Measurements from ENCODE around the gene KSR1.

Gene KSR1

GRCh38 chr17:27618417-27618816 is 162.2 kb downstream of the KSR1 start:
- TF ChIP-seq EZH2phosphoT487 (IDR thresholded peaks at IDR 0.05; ENCODE audit: low read depth) (no peak), CTCF (IDR thresholded peaks at IDR 0.05; ENCODE audit: low read depth, low read length) (no peak)
- no peak overlapping the region for H3K4me2 ChIP-seq (ENCODE audit: low read length)
- H3K4me1 ChIP-seq (ENCODE audit: low read length), result peaks cover 7% of the 10 kb centered on the region
- H3K9me3 ChIP-seq (ENCODE audit: insufficient read depth, low read length), result no peaks in the 10 kb centered on the region
- H3K27me3 ChIP-seq (ENCODE audit: low read depth, low read length), result 0 out of 2 replicates have a peak, but pooled peaks cover 11% of the 10 kb centered on the region
- H4K20me1 ChIP-seq (ENCODE audit: insufficient read depth, low read length), result no peaks in the 10 kb centered on the region
- H3K9ac ChIP-seq (ENCODE audit: low read length), result no peak overlapping the region
- no peak overlapping the region for H3K4me3 ChIP-seq (ENCODE audit: low read length)
- no peak overlapping the region for H3K27ac ChIP-seq (ENCODE audit: low read length)
- no peaks in the 10 kb centered on the region for H3K36me3 ChIP-seq (replicated peaks; ENCODE audit: low read depth, low read length)
- H3K79me2 ChIP-seq (ENCODE audit: low read length), result no peaks in the 10 kb centered on the region
- no peak overlapping the region for H2AFZ ChIP-seq (ENCODE audit: low read depth, low read length)

- Histone ChIP-seq H3K9ac (ENCODE audit: low read length) (no peak overlapping the region), H3K79me2 (ENCODE audit: low read length) (no peaks in the 10 kb centered on the region), H3K36me3 (replicated peaks; ENCODE audit: low read depth, low read length) (no peaks in the 10 kb centered on the region), H4K20me1 (ENCODE audit: insufficient read depth, low read length) (no peaks in the 10 kb centered on the region), H3K4me3 (ENCODE audit: low read length) (no peak overlapping the region), H3K27ac (ENCODE audit: low read length) (no peak overlapping the region), H3K27me3 (ENCODE audit: low read depth, low read length) (0 out of 2 replicates have a peak, but pooled peaks cover 7% of the 10 kb centered on the region), H2AFZ (ENCODE audit: low read depth, low read length) (no peak overlapping the region), H3K4me1 (ENCODE audit: low read length) (peaks cover 7% of the 10 kb centered on the region), H3K4me2 (ENCODE audit: low read length) (no peak overlapping the region), H3K9me3 (ENCODE audit: insufficient read depth, low read length) (no peaks in the 10 kb centered on the region)
- no peak for TF ChIP-seq EZH2phosphoT487 (IDR thresholded peaks at IDR 0.05; ENCODE audit: low read depth)
- TF ChIP-seq CTCF (IDR thresholded peaks at IDR 0.05; ENCODE audit: low read depth, low read length), result no peak
These were observed 164.5 kb downstream of the KSR1 start for GRCh38 chr17:27620721-27621120.

GRCh38 chr17:27621536-27621935 is 165.3 kb downstream of the KSR1 start:
- Histone ChIP-seq H3K27me3 (ENCODE audit: low read depth, low read length) (0 out of 2 replicates have a peak, but pooled peaks cover 7% of the 10 kb centered on the region), H3K27ac (ENCODE audit: low read length) (no peak overlapping the region), H3K4me2 (ENCODE audit: low read length) (no peak overlapping the region), H3K4me3 (ENCODE audit: low read length) (no peak overlapping the region), H3K9me3 (ENCODE audit: insufficient read depth, low read length) (no peaks in the 10 kb centered on the region), H3K36me3 (replicated peaks; ENCODE audit: low read depth, low read length) (no peaks in the 10 kb centered on the region), H3K79me2 (ENCODE audit: low read length) (no peaks in the 10 kb centered on the region), H4K20me1 (ENCODE audit: insufficient read depth, low read length) (no peaks in the 10 kb centered on the region), H3K4me1 (ENCODE audit: low read length) (no peaks in the 10 kb centered on the region), H2AFZ (ENCODE audit: low read depth, low read length) (no peak overlapping the region), H3K9ac (ENCODE audit: low read length) (no peak overlapping the region)
- TF ChIP-seq CTCF (IDR thresholded peaks at IDR 0.05; ENCODE audit: low read depth, low read length) (no peak), EZH2phosphoT487 (IDR thresholded peaks at IDR 0.05; ENCODE audit: low read depth) (no peak)

GRCh38 chr17:27621942-27622559 is 165.8 kb downstream of the KSR1 start:
- Histone ChIP-seq H3K79me2 (ENCODE audit: low read length) (no peaks in the 10 kb centered on the region), H3K36me3 (replicated peaks; ENCODE audit: low read depth, low read length) (no peaks in the 10 kb centered on the region)
- TF ChIP-seq EZH2phosphoT487 (IDR thresholded peaks at IDR 0.05; ENCODE audit: low read depth) (no peak), CTCF (IDR thresholded peaks at IDR 0.05; ENCODE audit: low read depth, low read length) (no peak)

More at GRCh38 chr17:27621942-27622559, 165.8 kb downstream of the KSR1 start:
- no peaks in the 10 kb centered on the region for H4K20me1 ChIP-seq (ENCODE audit: insufficient read depth, low read length)
- H3K4me3 ChIP-seq (ENCODE audit: low read length), result no peak overlapping the region
- no peak overlapping the region for H3K27ac ChIP-seq (ENCODE audit: low read length)
- no peaks in the 10 kb centered on the region for H3K4me1 ChIP-seq (ENCODE audit: low read length)
- H3K9ac ChIP-seq (ENCODE audit: low read length), result no peak overlapping the region
- H2AFZ ChIP-seq (ENCODE audit: low read depth, low read length), result no peak overlapping the region
- no peak overlapping the region for H3K4me2 ChIP-seq (ENCODE audit: low read length)
- 0 out of 2 replicates have a peak, but pooled peaks cover 7% of the 10 kb centered on the region for H3K27me3 ChIP-seq (ENCODE audit: low read depth, low read length)
- H3K9me3 ChIP-seq (ENCODE audit: insufficient read depth, low read length), result no peaks in the 10 kb centered on the region

Data from OCI-LY3 (cell line).